GM04503 (cell line): ENCODE results near the gene KIF2A.
A peak's percentile ranks its signal among the peaks of the same experiment; 100 is the strongest.

Experiments
- DNase-seq: peaks from one replicate; pipeline ENCODE4 v3.0.0-alpha.2; 2012; ENCODE audit warnings: low read depth

KIF2A gene

GRCh38 chr5:62385131-62385530 is 79.1 kb downstream of the KIF2A start:
- no peak for DNase-seq

GRCh38 chr5:62385816-62386400 is 79.9 kb downstream of the KIF2A start:
- no peak for DNase-seq

- peak; percentile 6 for DNase-seq
Observed at GRCh38 chr5:62386824-62387223, 80.8 kb downstream of the KIF2A start.

- no peak for DNase-seq
Observed at GRCh38 chr5:62395210-62395950, 89.4 kb downstream of the KIF2A start.

- DNase-seq = peak; percentile 89
Observed at GRCh38 chr5:62403411-62404250, 97.6 kb downstream of the KIF2A start, which contains the start of gene DIMT1. Gene DIMT1, minus strand, starts transcription at chr5:62403905. Its CDS starts 133 bp downstream, at chr5:62403772.

- DNase-seq = peak; percentile 89
Observed at GRCh38 chr5:62412549-62413329, 106.7 kb downstream of the KIF2A start, which contains the start of gene IPO11. Gene IPO11, plus strand, starts transcription at chr5:62412763. Its CDS starts 24,517 bp downstream, at chr5:62437280.

GRCh38 chr5:62413711-62414110 is 107.7 kb downstream of the KIF2A start:
- DNase-seq = no peak

GRCh38 chr5:62418462-62419076 is 112.6 kb downstream of the KIF2A start:
- no peak for DNase-seq

- DNase-seq = no peak
Observed at GRCh38 chr5:62419609-62420008, 113.6 kb downstream of the KIF2A start.

- no peak for DNase-seq
Observed at GRCh38 chr5:62421414-62421813, 115.4 kb downstream of the KIF2A start.

GRCh38 chr5:62424763-62425162 is 118.8 kb downstream of the KIF2A start:
- DNase-seq = no peak

- peak; percentile 8 for DNase-seq
Observed at GRCh38 chr5:62431735-62432620, 126.0 kb downstream of the KIF2A start.

GRCh38 chr5:62432621-62433064 is 126.6 kb downstream of the KIF2A start:
- DNase-seq = peak; percentile 4
